CD8-positive, alpha-beta memory T cell (primary cell): ENCODE results near the gene TRMT44. TPM values are rescaled to one million over a fixed set of nuclear protein-coding genes. Genes with fewer than 3 reads are reported as not detected.
A peak's percentile ranks its signal among the peaks of the same experiment; 100 is the strongest.

Experiments
- CTCF ChIA-PET: fragments of 350-600 bp; sonication (Branson Sonifier 250); formaldehyde crosslinking; loops from one replicate; lab custom pipeline; 2021; ENCODE audit warnings: antibody characterized with exemption; lab: Charles Lee
- POLR2A ChIA-PET: fragments of 350-600 bp; sonication (Branson Sonifier 250); formaldehyde crosslinking; loops from one replicate; lab custom pipeline; 2021; ENCODE audit warnings: antibody characterized with exemption; lab: Charles Lee
- DNase-seq, 5 donors: peaks; one replicate each; pipeline versions ENCODE4 v3.0.0 to v3.0.0-alpha.2; 2020 to 2022; ENCODE audit warnings: mixed read lengths in 1 of 5
- H3K27ac ChIP-seq: one replicate; pipeline ENCODE4 v1.7.0; 2013; ENCODE audit warnings: low read depth, mild to moderate bottlenecking, low read length, moderate library complexity
- H3K27me3 ChIP-seq: 2 replicates; pipeline ENCODE4 v1.7.0; 2013; ENCODE audit warnings: low read length, mild to moderate bottlenecking; ENCODE audit not compliant: insufficient read depth, poor library complexity, severe bottlenecking
- H3K36me3 ChIP-seq: 2 replicates; pipeline ENCODE4 v1.7.0; 2013; ENCODE audit warnings: mild to moderate bottlenecking, low read length, moderate library complexity; ENCODE audit not compliant: insufficient read depth
- H3K4me1 ChIP-seq: 2 replicates; pipeline ENCODE4 v1.7.0; 2013; ENCODE audit warnings: mild to moderate bottlenecking, low read length, moderate library complexity; ENCODE audit not compliant: insufficient read depth
- H3K4me3 ChIP-seq: 2 replicates; pipeline ENCODE4 v1.7.0; 2013; ENCODE audit warnings: mild to moderate bottlenecking, low read length
- H3K9me3 ChIP-seq: 2 replicates; pipeline ENCODE4 v1.7.0; 2013; ENCODE audit warnings: mild to moderate bottlenecking, low read length
- H3K27ac Mint-ChIP-seq, 8 donors: one replicate each; pipeline ENCODE4 v1.8.0; 2020 to 2021; ENCODE audit warnings: mixed read lengths in 8 of 8, mild to moderate bottlenecking in 6 of 8, inconsistent platforms in 3 of 8, moderate library complexity in 3 of 8
- H3K27me3 Mint-ChIP-seq, 2 donors: one replicate each; pipeline ENCODE4 v1.8.0; 2020 to 2021; ENCODE audit warnings: mixed read lengths in 2 of 2, mild to moderate bottlenecking in 1 of 2, moderate library complexity in 1 of 2
- H3K36me3 Mint-ChIP-seq, 3 donors: one replicate each; pipeline ENCODE4 v1.8.0; 2020 to 2021; ENCODE audit warnings: mixed read lengths in 3 of 3, inconsistent platforms in 1 of 3, mild to moderate bottlenecking in 1 of 3
- H3K4me1 Mint-ChIP-seq, 3 donors: one replicate each; pipeline ENCODE4 v1.8.0; 2020 to 2021; ENCODE audit warnings: mixed read lengths in 3 of 3, inconsistent platforms in 1 of 3, mild to moderate bottlenecking in 1 of 3
- H3K4me3 Mint-ChIP-seq, 7 donors: one replicate each; pipeline ENCODE4 v1.8.0; 2020 to 2021; ENCODE audit warnings: mixed read lengths in 7 of 7, mild to moderate bottlenecking in 6 of 7, moderate library complexity in 4 of 7, inconsistent platforms in 2 of 7
- H3K9me3 Mint-ChIP-seq, 5 donors: one replicate each; pipeline ENCODE4 v1.8.0; 2020 to 2022; ENCODE audit warnings: mixed read lengths in 5 of 5, mild to moderate bottlenecking in 3 of 5, moderate library complexity in 2 of 5, inconsistent platforms in 1 of 5
- polyA plus RNA-seq: library from polyadenylated mRNA; unstranded; fragments of 300-500 nt; fragmentation: Illumina TruSeq; gene quantifications from one replicate; pipeline ENCODE4 v1.2.3, GENCODE V29; 2021
- total RNA-seq, 2 experiments: library from RNA; stranded (reverse); gene quantifications; one replicate each; pipeline ENCODE4 v1.2.3, GENCODE V29; 2021

Gene TRMT44
- total and polyA plus RNA-seq, 3 experiments from 2014 or later = 13.8 to 25.6 (median 25.2) TPM

- H3K4me3 ChIP-seq = no peak overlapping the region
- Mint-ChIP-seq H3K27ac (no peak overlapping the region), H3K4me1 (no peaks in the 10 kb centered on the region), H3K36me3 (peaks cover 5 to 85% (median 13%) of the 10 kb centered on the region in 3 donors), H3K27me3 (no peaks in the 10 kb centered on the region), H3K4me3 (no peak overlapping the region), H3K9me3 (no peaks in the 10 kb centered on the region)
- POLR2A ChIA-PET = no interaction called here
- H3K36me3 ChIP-seq = peaks cover 17% of the 10 kb centered on the region
- no peak overlapping the region for H3K27ac ChIP-seq
- no peaks in the 10 kb centered on the region for H3K27me3 ChIP-seq
- no peaks in the 10 kb centered on the region for H3K4me1 ChIP-seq
- no peaks in the 10 kb centered on the region for H3K9me3 ChIP-seq
- no peak for DNase-seq
- CTCF ChIA-PET = no interaction called here
These were observed 26.4 kb downstream of the TRMT44 start for GRCh38 chr4:8467016-8467415.

DNA sequence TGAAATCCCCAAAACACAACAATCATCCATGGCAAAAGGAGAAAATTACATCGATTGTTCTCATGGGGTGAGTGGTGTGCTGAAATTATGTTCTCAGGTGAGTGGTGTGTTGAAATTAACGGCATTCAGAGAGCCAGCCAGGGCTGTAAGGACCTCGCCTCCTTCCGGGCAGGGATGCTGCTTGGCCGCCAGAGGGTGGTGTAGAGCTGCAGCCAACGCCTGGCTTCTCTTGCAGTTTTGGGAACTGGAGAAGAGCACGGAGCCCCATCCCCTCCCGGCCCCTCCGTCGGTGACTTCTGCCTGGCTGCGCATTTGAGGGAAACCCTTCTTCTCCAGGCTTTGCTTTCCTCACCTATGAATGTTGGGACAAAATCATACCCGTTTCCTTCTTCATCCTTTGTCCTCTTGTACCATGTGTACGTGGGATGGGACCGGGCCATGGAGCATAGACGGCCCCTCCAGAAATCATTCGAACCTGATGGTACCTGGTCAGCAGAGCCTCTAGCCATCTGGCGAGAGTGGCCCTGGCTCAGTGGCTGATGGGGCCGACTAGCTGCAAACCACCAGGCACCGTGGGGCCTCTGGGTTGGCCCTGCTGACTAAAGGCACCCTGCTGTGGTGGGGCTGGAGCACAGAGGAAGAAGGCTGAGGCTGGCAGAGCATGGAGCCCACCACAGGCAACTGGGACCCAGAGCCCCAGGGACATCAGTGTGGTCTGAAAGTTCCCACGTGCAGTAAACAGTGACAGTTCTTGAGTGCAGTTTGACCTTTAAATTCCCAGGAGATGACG is 28.4 kb downstream of the TRMT44 start:
- Histone ChIP-seq H3K36me3 (peaks cover 13% of the 10 kb centered on the region), H3K9me3 (no peaks in the 10 kb centered on the region), H3K27ac (no peak overlapping the region), H3K4me3 (no peak overlapping the region), H3K27me3 (no peaks in the 10 kb centered on the region), H3K4me1 (no peaks in the 10 kb centered on the region)
- POLR2A ChIA-PET = no interaction called here
- Mint-ChIP-seq H3K4me3 (no peak overlapping the region), H3K27me3 (no peaks in the 10 kb centered on the region), H3K27ac (peak overlapping the region in 1 of 8 donors; percentile 23), H3K4me1 (no peaks in the 10 kb centered on the region), H3K36me3 (peaks cover 5 to 76% (median 13%) of the 10 kb centered on the region in 3 donors), H3K9me3 (no peaks in the 10 kb centered on the region)
- CTCF ChIA-PET = interaction anchor here (0.9 to 1.4 kb wide), 3 partner anchors 10 to 16 kb away, joined by 3 to 6 read pairs (median 4); no protein-coding TSS in a partner anchor
- DNase-seq = peak; percentile 9 to 55 (median 15)

DNA sequence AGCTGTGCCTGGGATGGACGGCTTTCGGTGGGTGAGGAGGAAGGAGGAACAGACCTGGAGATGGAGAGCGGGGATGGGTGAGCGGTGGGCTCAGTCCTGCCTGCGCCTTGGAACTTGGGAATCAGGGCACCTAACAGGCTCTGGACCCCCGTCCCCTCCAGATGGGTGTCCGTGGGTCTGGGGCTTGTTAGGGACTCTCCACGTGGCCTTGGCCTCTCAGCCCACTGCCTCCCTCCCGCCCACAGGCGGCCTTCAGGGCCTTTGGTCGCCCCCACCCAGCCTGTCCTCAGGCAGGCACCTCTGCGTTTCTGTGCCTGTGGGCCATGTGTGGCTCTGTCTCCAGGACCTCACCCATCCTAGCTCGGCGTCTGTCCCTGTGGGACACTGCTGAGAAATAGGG is 29.0 kb downstream of the TRMT44 start:
- no peak overlapping the region for H3K4me3 ChIP-seq
- peaks cover 12% of the 10 kb centered on the region for H3K36me3 ChIP-seq
- H3K9me3 ChIP-seq = no peaks in the 10 kb centered on the region
- ChIA-PET CTCF (no interaction called here), POLR2A (no interaction called here)
- no peak for DNase-seq
- no peaks in the 10 kb centered on the region for H3K27me3 ChIP-seq
- Mint-ChIP-seq H3K36me3 (peaks cover 5 to 70% (median 13%) of the 10 kb centered on the region in 3 donors), H3K4me1 (no peaks in the 10 kb centered on the region), H3K27me3 (no peaks in the 10 kb centered on the region), H3K4me3 (no peak overlapping the region), H3K9me3 (no peaks in the 10 kb centered on the region), H3K27ac (no peak overlapping the region)
- no peaks in the 10 kb centered on the region for H3K4me1 ChIP-seq
- H3K27ac ChIP-seq = no peak overlapping the region

GRCh38 chr4:8470451-8471024 is 30.0 kb downstream of the TRMT44 start:
- peaks cover 4% of the 10 kb centered on the region for H3K36me3 ChIP-seq
- peak overlapping the region in 1 of 8 donors; percentile 33 for H3K27ac Mint-ChIP-seq
- no peak overlapping the region for H3K4me3 ChIP-seq
- no peaks in the 10 kb centered on the region for H3K27me3 ChIP-seq
- H3K27me3 Mint-ChIP-seq = no peaks in the 10 kb centered on the region
- ChIA-PET POLR2A (no interaction called here), CTCF (no interaction called here)
- H3K4me3 Mint-ChIP-seq = no peak overlapping the region
- no peaks in the 10 kb centered on the region for H3K4me1 ChIP-seq
- H3K36me3 Mint-ChIP-seq = peaks cover under 1 to 64% (median 10%) of the 10 kb centered on the region in 3 donors
- H3K9me3 ChIP-seq = no peaks in the 10 kb centered on the region
- no peak overlapping the region for H3K27ac ChIP-seq
- H3K9me3 Mint-ChIP-seq = no peaks in the 10 kb centered on the region
- H3K4me1 Mint-ChIP-seq = no peaks in the 10 kb centered on the region
- DNase-seq = no peak

DNA sequence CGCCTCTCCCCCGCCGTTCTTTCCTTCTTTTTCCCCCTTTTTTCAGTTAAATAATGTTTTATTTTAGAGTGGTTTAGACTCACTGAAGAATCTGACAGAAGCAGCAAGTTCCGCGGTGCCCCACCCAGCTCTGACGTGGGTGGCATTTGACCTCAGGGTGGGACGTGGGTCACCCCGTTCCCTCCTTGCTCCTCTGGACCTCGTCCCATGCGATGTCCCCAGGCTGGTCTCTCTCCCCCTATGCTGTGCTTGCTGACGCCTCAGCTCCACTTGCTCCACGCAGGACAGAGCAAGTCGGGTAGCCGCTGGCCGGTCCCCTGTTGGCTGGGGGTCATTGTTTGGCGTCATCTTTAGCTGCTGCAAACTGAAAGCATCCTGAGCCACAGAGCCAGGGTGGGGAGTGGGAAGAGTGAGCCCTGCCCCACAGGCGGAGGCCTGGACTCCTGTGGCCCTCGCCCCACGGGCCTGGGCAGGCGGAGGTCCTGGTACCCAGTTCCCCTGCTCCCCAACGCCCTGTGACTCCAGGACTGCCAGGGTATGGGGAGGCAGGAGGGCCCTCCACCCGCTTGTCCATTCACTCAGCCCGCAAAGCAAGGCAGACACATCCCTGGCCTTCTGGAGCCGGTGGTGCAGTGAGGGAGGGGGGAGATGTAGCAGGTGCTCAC is 30.8 kb downstream of the TRMT44 start:
- Mint-ChIP-seq H3K27me3 (no peaks in the 10 kb centered on the region), H3K36me3 (peaks cover 0 to 64% (median 10%) of the 10 kb centered on the region in 3 donors), H3K27ac (no peak overlapping the region), H3K4me1 (no peaks in the 10 kb centered on the region), H3K9me3 (no peaks in the 10 kb centered on the region), H3K4me3 (no peak overlapping the region)
- Histone ChIP-seq H3K36me3 (no peaks in the 10 kb centered on the region), H3K4me1 (no peaks in the 10 kb centered on the region), H3K4me3 (no peak overlapping the region), H3K9me3 (no peaks in the 10 kb centered on the region), H3K27ac (no peak overlapping the region), H3K27me3 (no peaks in the 10 kb centered on the region)
- no peak for DNase-seq
- POLR2A ChIA-PET = no interaction called here
- CTCF ChIA-PET = no interaction called here

DNA sequence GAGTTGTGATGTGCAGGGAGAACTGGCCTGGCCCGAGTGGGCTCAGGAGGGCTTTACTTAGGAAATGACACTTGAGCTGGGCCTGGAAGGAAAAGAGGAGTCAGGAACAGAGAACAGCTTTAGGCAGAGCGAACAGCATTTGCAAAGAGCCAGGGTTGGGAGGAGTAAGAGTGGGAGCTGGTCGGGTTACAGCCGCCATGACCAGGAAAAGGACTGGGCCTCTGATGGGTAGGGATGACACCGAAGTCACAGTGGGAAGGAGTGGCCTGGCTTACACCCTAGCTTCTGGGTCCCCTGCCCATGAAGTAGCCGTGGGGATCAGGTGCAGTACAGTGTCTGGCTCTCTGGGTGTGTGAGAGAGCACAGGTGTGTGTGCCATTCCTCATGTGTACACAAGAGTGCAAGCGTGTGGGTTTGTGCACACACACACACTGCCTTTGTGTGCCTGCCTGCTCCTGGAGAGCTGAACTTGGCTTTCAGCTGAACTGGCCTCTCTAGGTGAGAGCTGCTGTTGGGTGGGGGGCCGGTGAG is 31.6 kb downstream of the TRMT44 start:
- peak overlapping the region; percentile 31 for H3K27ac ChIP-seq
- H3K36me3 ChIP-seq = no peaks in the 10 kb centered on the region
- no peak for DNase-seq
- no peaks in the 10 kb centered on the region for H3K27me3 ChIP-seq
- H3K9me3 ChIP-seq = no peaks in the 10 kb centered on the region
- Mint-ChIP-seq H3K36me3 (peaks cover 0 to 63% (median 7%) of the 10 kb centered on the region in 3 donors), H3K4me1 (no peaks in the 10 kb centered on the region), H3K4me3 (no peak overlapping the region), H3K9me3 (no peaks in the 10 kb centered on the region), H3K27me3 (no peaks in the 10 kb centered on the region), H3K27ac (peak overlapping the region in 2 of 8 donors; percentile 31 to 75)
- no peak overlapping the region for H3K4me3 ChIP-seq
- ChIA-PET CTCF (no interaction called here), POLR2A (no interaction called here)
- H3K4me1 ChIP-seq = no peaks in the 10 kb centered on the region

DNA sequence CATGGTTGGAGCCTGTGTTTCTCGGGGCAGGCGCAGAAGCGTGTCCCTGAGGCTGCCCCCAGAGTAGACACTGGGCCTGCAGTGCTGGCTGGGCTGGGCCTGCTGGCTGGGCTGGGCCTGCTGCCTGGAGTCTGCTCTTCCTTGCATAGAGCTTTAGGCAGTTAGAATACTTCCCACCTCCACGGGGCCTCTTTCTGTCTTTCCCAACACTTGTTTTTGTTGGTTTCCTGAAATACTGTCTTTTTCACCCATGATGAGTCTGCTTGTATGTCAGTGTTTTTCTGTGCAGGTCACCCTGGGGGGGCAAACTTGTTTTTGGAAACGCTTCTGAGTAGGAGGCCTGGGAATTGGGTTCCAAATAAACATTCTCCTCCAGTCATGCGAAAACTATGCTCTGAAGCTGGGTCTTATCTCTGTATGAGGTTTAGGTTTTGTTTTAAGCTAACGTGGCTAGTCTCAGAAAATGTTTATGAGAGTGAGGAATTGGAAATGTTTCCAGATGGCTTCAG is 32.2 kb downstream of the TRMT44 start:
- CTCF ChIA-PET = no interaction called here
- POLR2A ChIA-PET = no interaction called here
- H3K4me1 Mint-ChIP-seq = no peaks in the 10 kb centered on the region

More for the DNA sequence above, 32.2 kb downstream of the TRMT44 start:
- no peak overlapping the region for H3K27ac Mint-ChIP-seq
- H3K9me3 ChIP-seq = no peaks in the 10 kb centered on the region
- H3K4me1 ChIP-seq = no peaks in the 10 kb centered on the region
- H3K9me3 Mint-ChIP-seq = no peaks in the 10 kb centered on the region
- no peaks in the 10 kb centered on the region for H3K36me3 ChIP-seq
- H3K4me3 Mint-ChIP-seq = no peak overlapping the region
- peaks cover 0 to 59% (median 7%) of the 10 kb centered on the region in 3 donors for H3K36me3 Mint-ChIP-seq
- DNase-seq = no peak
- H3K27me3 ChIP-seq = no peaks in the 10 kb centered on the region
- no peaks in the 10 kb centered on the region for H3K27me3 Mint-ChIP-seq
- H3K27ac ChIP-seq = peak overlapping the region; percentile 31
- no peak overlapping the region for H3K4me3 ChIP-seq
